Naive thymus-derived CD4-positive, alpha-beta T cell (primary cell): Measurements from ENCODE around the gene CHTF18. TPM values are rescaled to one million over a fixed set of nuclear protein-coding genes. Genes with fewer than 3 reads are reported as not detected.

Experiments
- ATAC-seq: fragments of 150-1000 bp; cut with Tn5 transposase; 2 replicates; pipeline ENCODE4 v1.10.0; 2021; ENCODE audit warnings: mild to moderate bottlenecking, moderate library complexity
- CTCF ChIA-PET: fragments of 350-600 bp; sonication (Branson Sonifier 250); formaldehyde crosslinking; loops from one replicate; lab custom pipeline; 2021; ENCODE audit warnings: antibody characterized with exemption; lab: Charles Lee
- POLR2A ChIA-PET: fragments of 350-600 bp; sonication (Branson Sonifier 250); formaldehyde crosslinking; loops from one replicate; lab custom pipeline; 2021; ENCODE audit warnings: antibody characterized with exemption, inconsistent platforms; lab: Charles Lee
- DNase-seq, 9 donors: peaks; one replicate each; pipeline versions ENCODE4 v3.0.0 to v3.0.0-alpha.2; 2020 to 2022; ENCODE audit warnings: mixed read lengths in 1 of 9
- H3K27ac ChIP-seq: one replicate; pipeline ENCODE4 v1.7.0; 2013; ENCODE audit warnings: mild to moderate bottlenecking, low read depth, low read length, moderate library complexity
- H3K27me3 ChIP-seq, 2 donors: one replicate each; pipeline ENCODE4 v1.7.0; 2013; ENCODE audit warnings: low read length in 2 of 2, mild to moderate bottlenecking in 2 of 2, moderate library complexity in 2 of 2; ENCODE audit not compliant: control insufficient read depth in 2 of 2, insufficient read depth in 2 of 2
- H3K36me3 ChIP-seq, 3 experiments: 1 replicate in 2 of 3; 2 replicates in 1 of 3; pipeline ENCODE4 v1.7.0; 2013; ENCODE audit warnings: low read length in 3 of 3, mild to moderate bottlenecking in 3 of 3, moderate library complexity in 1 of 3; ENCODE audit not compliant: insufficient read depth in 3 of 3, control insufficient read depth in 2 of 3
- H3K4me1 ChIP-seq, 2 donors: one replicate each; pipeline ENCODE4 v1.7.0; 2013; ENCODE audit warnings: low read length in 2 of 2, mild to moderate bottlenecking in 2 of 2, moderate library complexity in 1 of 2; ENCODE audit not compliant: control insufficient read depth in 2 of 2, insufficient read depth in 2 of 2
- H3K4me3 ChIP-seq: 2 replicates; pipeline ENCODE4 v1.7.0; 2013; ENCODE audit warnings: mild to moderate bottlenecking, low read length
- H3K9me3 ChIP-seq, 3 experiments: 1 replicate in 2 of 3; 2 replicates in 1 of 3; pipeline ENCODE4 v1.7.0; 2013; ENCODE audit warnings: low read length in 3 of 3; ENCODE audit not compliant: control insufficient read depth in 2 of 3
- H3K27ac Mint-ChIP-seq, 9 donors: one replicate each; pipeline ENCODE4 v1.8.0; 2020 to 2022; ENCODE audit warnings: mixed read lengths in 9 of 9, mild to moderate bottlenecking in 8 of 9, moderate library complexity in 5 of 9, inconsistent platforms in 2 of 9
- H3K27me3 Mint-ChIP-seq, 5 donors: one replicate each; pipeline ENCODE4 v1.8.0; 2021 to 2022; ENCODE audit warnings: mixed read lengths in 5 of 5, mild to moderate bottlenecking in 1 of 5
- H3K36me3 Mint-ChIP-seq, 5 donors: one replicate each; pipeline ENCODE4 v1.8.0; 2020 to 2022; ENCODE audit warnings: mixed read lengths in 5 of 5, mild to moderate bottlenecking in 3 of 5, inconsistent platforms in 1 of 5
- H3K4me1 Mint-ChIP-seq, 7 donors: one replicate each; pipeline ENCODE4 v1.8.0; 2020 to 2022; ENCODE audit warnings: mixed read lengths in 7 of 7, mild to moderate bottlenecking in 3 of 7, inconsistent platforms in 1 of 7
- H3K4me3 Mint-ChIP-seq, 10 donors: one replicate each; pipeline ENCODE4 v1.8.0; 2020 to 2022; ENCODE audit warnings: mild to moderate bottlenecking in 10 of 10, mixed read lengths in 10 of 10, moderate library complexity in 6 of 10, inconsistent platforms in 2 of 10
- H3K9me3 Mint-ChIP-seq, 11 donors: one replicate each; pipeline ENCODE4 v1.8.0; 2020 to 2022; ENCODE audit warnings: mixed read lengths in 11 of 11, mild to moderate bottlenecking in 4 of 11, inconsistent platforms in 1 of 11, moderate library complexity in 1 of 11
- intact Hi-C, 2 donors: fragments of 100-400 bp; cut with micrococcal nuclease; formaldehyde crosslinking; loops; one replicate each; pipeline ENCODE4 v1.15.1; 2023
- polyA plus RNA-seq, 2 donors: library from polyadenylated mRNA; unstranded; fragments of 300-500 nt; fragmentation: Illumina TruSeq; gene quantifications; one replicate each; pipeline ENCODE4 v1.2.3, GENCODE V29; 2021
- total RNA-seq, 6 experiments: library from RNA in 5 of 6; stranded (reverse) in 5 of 6; gene quantifications; 1 replicate in 5 of 6; 2 replicates in 1 of 6; pipeline ENCODE4 v1.2.3 and lab custom pipeline; 2021 to 2026

The CHTF18 gene
- total and polyA plus RNA-seq, 7 experiments from 2014 or later: 4.5 to 74.8 (median 36.2) TPM

GRCh38 chr16:756428-756827 is 32.0 kb upstream of the CHTF18 start:
- no peak overlapping the region for H3K4me3 ChIP-seq
- ChIA-PET CTCF (no interaction called here), POLR2A (no interaction called here)
- H3K27ac ChIP-seq: no peak overlapping the region
- H3K27me3 ChIP-seq: no peaks in the 10 kb centered on the region
- H3K36me3 Mint-ChIP-seq: peaks cover 0 to 3% (median 0%) of the 10 kb centered on the region in 5 donors
- no peak overlapping the region for H3K4me3 Mint-ChIP-seq
- no peaks in the 10 kb centered on the region for H3K9me3 ChIP-seq
- H3K4me1 Mint-ChIP-seq: peaks cover 0 to 8% (median 3%) of the 10 kb centered on the region in 7 donors
- H3K36me3 ChIP-seq: no peaks in the 10 kb centered on the region
- no peaks in the 10 kb centered on the region for H3K4me1 ChIP-seq
- ATAC-seq (no peak), DNase-seq (no peak)
- no peak overlapping the region for H3K27ac Mint-ChIP-seq
- peaks cover 0 to 5% (median 0%) of the 10 kb centered on the region in 11 donors for H3K9me3 Mint-ChIP-seq
- intact Hi-C loops: no loop called here
- peaks cover 0 to 8% (median 6%) of the 10 kb centered on the region in 5 donors for H3K27me3 Mint-ChIP-seq

GRCh38 chr16:759110-759910 is 29.1 kb upstream of the CHTF18 start:
- CTCF ChIA-PET: no interaction called here
- H3K9me3 Mint-ChIP-seq: peaks cover 0 to 5% (median 0%) of the 10 kb centered on the region in 11 donors
- H3K4me1 Mint-ChIP-seq: peaks cover 0 to 8% (median 3%) of the 10 kb centered on the region in 7 donors
- no peak overlapping the region for H3K27ac Mint-ChIP-seq
- POLR2A ChIA-PET: no interaction called here
- Histone ChIP-seq H3K27ac (no peak overlapping the region), H3K36me3 (no peaks in the 10 kb centered on the region), H3K4me1 (no peaks in the 10 kb centered on the region), H3K4me3 (no peak overlapping the region), H3K9me3 (no peaks in the 10 kb centered on the region), H3K27me3 (no peaks in the 10 kb centered on the region)
- H3K4me3 Mint-ChIP-seq: no peak overlapping the region
- H3K36me3 Mint-ChIP-seq: peaks cover 0 to 3% (median 0%) of the 10 kb centered on the region in 5 donors
- intact Hi-C loops: no loop called here
- DNase-seq: no peak
- no peak for ATAC-seq
- H3K27me3 Mint-ChIP-seq: peaks cover 0 to 8% (median 5%) of the 10 kb centered on the region in 5 donors

DNA sequence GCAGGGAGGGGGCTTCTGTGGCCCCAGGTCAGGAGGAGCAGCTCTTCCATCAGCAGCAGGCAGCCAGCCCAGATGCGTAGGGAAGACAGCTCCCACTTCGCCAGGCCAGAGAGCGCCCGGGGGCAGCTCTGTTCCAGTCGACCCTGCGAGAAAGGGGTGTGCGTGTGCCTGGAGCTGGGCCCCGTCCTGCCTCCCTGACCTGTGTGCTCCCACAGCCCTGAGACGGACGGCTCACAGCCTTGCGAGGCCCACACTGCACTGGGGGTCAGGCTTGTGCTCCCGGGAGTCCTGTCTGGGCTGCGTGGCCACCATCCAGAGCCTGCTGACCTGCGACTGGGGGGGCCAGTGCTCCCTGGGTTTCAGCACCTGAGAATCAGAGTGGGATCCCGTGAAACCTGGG is 28.4 kb upstream of the CHTF18 start:
- DNase-seq: no peak
- Histone ChIP-seq H3K27ac (no peak overlapping the region), H3K36me3 (no peaks in the 10 kb centered on the region), H3K4me3 (no peak overlapping the region), H3K4me1 (no peaks in the 10 kb centered on the region), H3K9me3 (no peaks in the 10 kb centered on the region), H3K27me3 (no peaks in the 10 kb centered on the region)
- Mint-ChIP-seq H3K4me3 (no peak overlapping the region), H3K36me3 (peaks cover 0 to 3% (median 0%) of the 10 kb centered on the region in 5 donors), H3K27ac (no peak overlapping the region), H3K9me3 (peaks cover 0 to 5% (median 0%) of the 10 kb centered on the region in 11 donors), H3K4me1 (peaks cover 0 to 4% (median 0%) of the 10 kb centered on the region in 7 donors), H3K27me3 (peaks cover 0 to 8% (median 5%) of the 10 kb centered on the region in 5 donors)
- CTCF ChIA-PET: no interaction called here
- POLR2A ChIA-PET: no interaction called here
- no peak for ATAC-seq
- intact Hi-C loops: no loop called here

- H3K27me3 ChIP-seq: no peaks in the 10 kb centered on the region
- Mint-ChIP-seq H3K36me3 (peaks cover 0 to 3% (median 0%) of the 10 kb centered on the region in 5 donors), H3K27me3 (peaks cover 0 to 8% (median 5%) of the 10 kb centered on the region in 5 donors), H3K27ac (no peak within 1 kb of the TSS), H3K4me3 (no peak within 1 kb of the TSS), H3K9me3 (peaks cover 0 to 5% (median 0%) of the 10 kb centered on the region in 11 donors), H3K4me1 (peaks cover 0 to 4% (median 0%) of the 10 kb centered on the region in 7 donors)
- H3K9me3 ChIP-seq: no peaks in the 10 kb centered on the region
- DNase-seq (no peak), ATAC-seq (no peak)
- ChIA-PET CTCF (no interaction called here), POLR2A (interaction anchor here (0.6 kb wide), 1 partner anchor 107 kb away, joined by 4 read pairs; no protein-coding TSS in a partner anchor)
- intact Hi-C loops: no loop called here
- no peaks in the 10 kb centered on the region for H3K4me1 ChIP-seq
- no peak within 1 kb of the TSS for H3K4me3 ChIP-seq
- H3K27ac ChIP-seq: no peak within 1 kb of the TSS
- no peaks in the 10 kb centered on the region for H3K36me3 ChIP-seq
These were observed 27.7 kb upstream of the CHTF18 start, which contains the start of gene MSLN for GRCh38 chr16:760545-761343. Gene MSLN (plus strand): TSS chr16:760734. CDS start chr16:762681, 1,947 bp downstream.

- peaks cover 0 to 4% (median 0%) of the 10 kb centered on the region in 7 donors for H3K4me1 Mint-ChIP-seq
- H3K4me3 ChIP-seq: no peak overlapping the region
- no peak overlapping the region for H3K4me3 Mint-ChIP-seq
- intact Hi-C loops: no loop called here
- no peaks in the 10 kb centered on the region for H3K36me3 ChIP-seq
- peaks cover 0 to 4% (median 0%) of the 10 kb centered on the region in 11 donors for H3K9me3 Mint-ChIP-seq
- no peak for ATAC-seq
- H3K9me3 ChIP-seq: no peaks in the 10 kb centered on the region
- H3K36me3 Mint-ChIP-seq: peaks cover 0 to 3% (median 0%) of the 10 kb centered on the region in 5 donors
- peak in 1 of 9 donors; percentile 8 for DNase-seq
- ChIA-PET CTCF (no interaction called here), POLR2A (no interaction called here)
- H3K27me3 Mint-ChIP-seq: peaks cover 0 to 6% (median 0%) of the 10 kb centered on the region in 5 donors
- no peak overlapping the region for H3K27ac ChIP-seq
- no peak overlapping the region for H3K27ac Mint-ChIP-seq
- H3K27me3 ChIP-seq: no peaks in the 10 kb centered on the region
- H3K4me1 ChIP-seq: no peaks in the 10 kb centered on the region
These were observed 26.6 kb upstream of the CHTF18 start for GRCh38 chr16:761625-762513.
